Measurements from ENCODE around the gene RAPSN.

Gene RAPSN

DNA sequence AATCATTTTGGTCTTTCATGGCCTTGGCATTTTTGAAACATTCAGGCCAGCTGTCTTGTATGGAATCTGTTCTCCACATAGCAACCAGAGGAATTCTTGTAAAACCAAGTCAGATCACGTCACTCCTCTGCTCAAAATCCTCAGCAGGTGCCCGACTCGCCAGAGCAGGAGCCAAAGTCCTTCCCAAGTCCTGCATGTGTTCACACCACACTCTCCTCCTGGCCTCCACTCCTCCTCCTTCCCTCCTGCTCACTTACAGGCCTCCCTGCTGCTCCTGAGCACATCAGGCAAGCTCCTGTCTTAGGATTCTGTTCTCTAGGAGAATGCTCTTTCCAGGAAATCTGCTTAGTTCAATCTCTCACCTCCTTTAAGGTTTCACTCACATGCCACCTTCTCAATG, 15.8 kb downstream of the RAPSN start:
- Histone ChIP-seq H3K4me1 (ENCODE audit: insufficient read depth, low read length, severe bottlenecking) (no peaks in the 10 kb centered on the region), H2AFZ (ENCODE audit: low read length) (no peak overlapping the region), H4K20me1 (ENCODE audit: insufficient read depth, low read length) (no peaks in the 10 kb centered on the region), H3K27ac (ENCODE audit: low read depth, low read length, poor library complexity, severe bottlenecking) (no peak overlapping the region), H3K27me3 (ENCODE audit: insufficient read depth, low read length) (no peaks in the 10 kb centered on the region), H3K79me2 (ENCODE audit: insufficient read depth, low read length) (no peaks in the 10 kb centered on the region), H3K4me3 (ENCODE audit: low read depth, low read length, poor library complexity, severe bottlenecking) (no peak overlapping the region), H3F3A (ENCODE audit: insufficient read depth, low read length) (no peaks in the 10 kb centered on the region), H3K36me3 (ENCODE audit: insufficient read depth, low read length) (no peaks in the 10 kb centered on the region), H3K9me2 (ENCODE audit: low read depth, low read length) (no peaks in the 10 kb centered on the region), H3K9ac (ENCODE audit: low read length) (no peak overlapping the region), H3K4me2 (ENCODE audit: low read length) (no peak overlapping the region), H3K9me3 (ENCODE audit: low read length) (no peaks in the 10 kb centered on the region)
- TF ChIP-seq, protein P1, sequence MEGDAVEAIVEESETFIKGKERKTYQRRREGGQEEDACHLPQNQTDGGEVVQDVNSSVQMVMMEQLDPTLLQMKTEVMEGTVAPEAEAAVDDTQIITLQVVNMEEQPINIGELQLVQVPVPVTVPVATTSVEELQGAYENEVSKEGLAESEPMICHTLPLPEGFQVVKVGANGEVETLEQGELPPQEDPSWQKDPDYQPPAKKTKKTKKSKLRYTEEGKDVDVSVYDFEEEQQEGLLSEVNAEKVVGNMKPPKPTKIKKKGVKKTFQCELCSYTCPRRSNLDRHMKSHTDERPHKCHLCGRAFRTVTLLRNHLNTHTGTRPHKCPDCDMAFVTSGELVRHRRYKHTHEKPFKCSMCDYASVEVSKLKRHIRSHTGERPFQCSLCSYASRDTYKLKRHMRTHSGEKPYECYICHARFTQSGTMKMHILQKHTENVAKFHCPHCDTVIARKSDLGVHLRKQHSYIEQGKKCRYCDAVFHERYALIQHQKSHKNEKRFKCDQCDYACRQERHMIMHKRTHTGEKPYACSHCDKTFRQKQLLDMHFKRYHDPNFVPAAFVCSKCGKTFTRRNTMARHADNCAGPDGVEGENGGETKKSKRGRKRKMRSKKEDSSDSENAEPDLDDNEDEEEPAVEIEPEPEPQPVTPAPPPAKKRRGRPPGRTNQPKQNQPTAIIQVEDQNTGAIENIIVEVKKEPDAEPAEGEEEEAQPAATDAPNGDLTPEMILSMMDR (IDR thresholded peaks at IDR 0.05; ENCODE audit: low read length) = no peak
- TF ChIP-seq EZH2 (IDR thresholded peaks at IDR 0.05; ENCODE audit: borderline replicate concordance, low read length) = no peak

DNA sequence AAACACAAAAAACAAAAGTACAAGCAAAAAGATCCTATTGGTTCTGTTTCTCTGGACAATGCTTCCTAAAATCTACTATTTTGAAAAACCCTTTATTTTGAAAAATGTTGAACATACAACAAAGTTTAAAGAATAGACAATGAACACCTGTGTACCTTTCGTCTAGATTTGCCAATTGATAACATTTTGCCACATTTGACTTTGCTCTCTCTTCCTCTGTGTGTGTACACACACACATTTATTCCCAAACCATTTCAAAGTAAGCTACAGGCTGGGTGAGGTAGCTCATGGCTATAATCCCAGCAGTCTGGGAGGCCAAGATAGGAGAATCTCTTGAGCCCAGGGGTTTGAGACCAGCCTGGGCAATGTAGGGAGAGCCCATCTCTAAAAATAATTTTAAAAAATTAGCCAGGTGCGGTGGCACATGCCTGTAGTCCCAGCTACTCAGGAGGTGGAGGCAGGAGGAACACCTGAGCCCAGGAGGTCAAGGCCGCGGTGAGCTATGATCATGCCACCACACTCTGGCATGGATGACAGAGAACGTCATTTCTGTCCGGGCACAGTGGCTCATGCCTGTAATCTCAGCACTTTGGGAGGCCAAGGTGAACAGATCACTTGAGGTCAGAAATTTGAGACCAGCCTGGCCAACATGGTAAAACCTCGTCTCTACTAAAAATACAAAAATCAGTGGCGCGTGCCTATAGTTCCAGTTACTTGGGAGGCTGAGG, 17.4 kb downstream of the RAPSN start:
- no peaks in the 10 kb centered on the region for H3F3A ChIP-seq (ENCODE audit: insufficient read depth, low read length)
- H2AFZ ChIP-seq (ENCODE audit: low read length) = no peak overlapping the region
- no peaks in the 10 kb centered on the region for H3K36me3 ChIP-seq (ENCODE audit: insufficient read depth, low read length)
- H3K27me3 ChIP-seq (ENCODE audit: insufficient read depth, low read length) = no peaks in the 10 kb centered on the region
- no peak overlapping the region for H3K9ac ChIP-seq (ENCODE audit: low read length)
- no peak overlapping the region for H3K4me3 ChIP-seq (ENCODE audit: low read depth, low read length, poor library complexity, severe bottlenecking)
- no peaks in the 10 kb centered on the region for H4K20me1 ChIP-seq (ENCODE audit: insufficient read depth, low read length)
- no peaks in the 10 kb centered on the region for H3K79me2 ChIP-seq (ENCODE audit: insufficient read depth, low read length)
- H3K9me2 ChIP-seq (ENCODE audit: low read depth, low read length) = no peaks in the 10 kb centered on the region
- H3K9me3 ChIP-seq (ENCODE audit: low read length) = no peaks in the 10 kb centered on the region
- no peak for TF ChIP-seq EZH2 (IDR thresholded peaks at IDR 0.05; ENCODE audit: borderline replicate concordance, low read length)
- TF ChIP-seq, protein P1 (IDR thresholded peaks at IDR 0.05; ENCODE audit: low read length) = no peak
- H3K4me2 ChIP-seq (ENCODE audit: low read length) = no peak overlapping the region
- peaks cover 10% of the 10 kb centered on the region for H3K4me1 ChIP-seq (ENCODE audit: insufficient read depth, low read length, severe bottlenecking)
- no peak overlapping the region for H3K27ac ChIP-seq (ENCODE audit: low read depth, low read length, poor library complexity, severe bottlenecking)

DNA sequence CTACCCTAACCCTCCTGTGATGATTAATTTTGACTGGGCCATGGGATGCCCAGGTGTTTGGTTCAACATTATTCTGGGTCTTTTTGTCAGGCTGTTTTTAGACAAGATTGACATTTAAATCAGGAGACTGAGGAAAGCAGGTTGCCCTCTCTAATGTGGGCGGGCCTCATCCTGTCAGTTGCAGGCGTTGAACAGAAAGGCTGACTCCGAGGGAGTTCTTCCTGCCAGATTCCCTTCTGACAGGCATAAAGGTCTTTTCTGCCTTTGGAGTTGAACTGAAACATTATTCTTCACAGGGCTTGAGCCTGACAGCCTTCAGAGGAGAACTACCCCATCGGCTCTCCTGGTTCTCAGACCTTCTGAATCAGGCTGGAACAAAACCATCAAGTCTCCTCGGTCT, 18.4 kb downstream of the RAPSN start:
- no peak for TF ChIP-seq EZH2 (IDR thresholded peaks at IDR 0.05; ENCODE audit: borderline replicate concordance, low read length)
- Histone ChIP-seq H3K36me3 (ENCODE audit: insufficient read depth, low read length) (no peaks in the 10 kb centered on the region), H4K20me1 (ENCODE audit: insufficient read depth, low read length) (no peaks in the 10 kb centered on the region), H3K27me3 (ENCODE audit: insufficient read depth, low read length) (no peaks in the 10 kb centered on the region), H3K9me3 (ENCODE audit: low read length) (no peaks in the 10 kb centered on the region), H3K4me3 (ENCODE audit: low read depth, low read length, poor library complexity, severe bottlenecking) (no peak overlapping the region), H3K4me2 (ENCODE audit: low read length) (no peak overlapping the region), H3F3A (ENCODE audit: insufficient read depth, low read length) (no peaks in the 10 kb centered on the region), H3K27ac (ENCODE audit: low read depth, low read length, poor library complexity, severe bottlenecking) (no peak overlapping the region), H3K9me2 (ENCODE audit: low read depth, low read length) (no peaks in the 10 kb centered on the region), H3K9ac (ENCODE audit: low read length) (no peak overlapping the region), H3K4me1 (ENCODE audit: insufficient read depth, low read length, severe bottlenecking) (peaks cover 10% of the 10 kb centered on the region), H3K79me2 (ENCODE audit: insufficient read depth, low read length) (peaks cover 5% of the 10 kb centered on the region), H2AFZ (ENCODE audit: low read length) (no peak overlapping the region)

All from OCI-LY1 (cell line).